Esophagus squamous epithelium (tissue), 4 donors: ENCODE measurements around the gene SIK3.

Source experiments
- POLR2A ChIP-seq, 4 donors: fragments of 450-650 bp; IDR thresholded peaks; one replicate each; pipeline ENCODE4 v1.6.1; 2017; ENCODE audit warnings: antibody characterized with exemption in 4 of 4, mild to moderate bottlenecking in 4 of 4, moderate library complexity in 3 of 4
- TF ChIP-seq, protein P1 (sequence below), 6 experiments: fragments of 450-650 bp in 4 of 6; fragments of 200-600 bp in 2 of 6; sonication (generic) in 2 of 6; IDR thresholded peaks; one replicate each; pipeline ENCODE4 v1.5.1; 2016 to 2019; ENCODE audit warnings: antibody characterized with exemption in 6 of 6, mild to moderate bottlenecking in 4 of 6, moderate library complexity in 4 of 6

DNA sequence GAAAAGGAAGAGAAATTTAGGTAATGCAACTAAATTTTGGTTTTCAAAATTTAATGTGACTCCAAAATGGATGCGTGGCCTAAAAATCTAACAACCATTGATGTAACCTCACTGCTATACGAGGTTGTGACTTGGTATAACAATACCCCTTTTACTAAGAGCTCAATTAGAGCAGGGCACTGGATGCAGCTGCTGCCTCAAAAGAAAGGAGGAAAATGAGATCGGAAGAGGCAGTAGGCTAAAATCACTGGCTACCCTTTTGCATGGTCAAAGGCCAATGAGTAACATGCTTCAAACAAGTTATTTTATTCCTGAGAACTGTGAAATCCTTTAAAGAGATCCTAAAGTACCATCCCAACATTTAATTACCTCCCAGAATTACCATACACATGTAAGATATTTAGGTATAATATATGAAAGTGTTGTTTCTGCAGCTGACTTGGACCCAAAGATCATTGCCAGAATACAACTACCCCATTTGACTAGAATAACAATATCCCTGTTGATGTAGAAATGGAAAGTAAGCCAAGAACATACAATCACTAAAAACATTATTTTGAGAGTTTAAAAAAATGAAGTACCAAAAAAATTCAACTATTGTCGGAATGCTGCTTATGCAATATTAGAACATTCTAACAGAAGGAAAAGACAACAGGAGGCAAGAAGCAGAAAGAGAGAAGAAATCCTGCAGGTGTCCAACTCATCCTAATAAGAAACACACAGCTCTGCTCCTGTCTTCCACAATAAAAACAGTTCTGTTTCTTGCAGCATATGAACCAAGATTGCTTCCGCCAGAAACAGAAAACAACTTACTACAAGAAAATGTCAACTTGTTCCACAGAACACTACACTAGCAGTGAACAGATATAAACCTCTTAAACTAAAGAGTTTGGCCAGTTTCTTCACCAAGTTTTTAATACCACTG, 15.0 kb downstream of the SIK3 start:
- TF ChIP-seq, protein P1, sequence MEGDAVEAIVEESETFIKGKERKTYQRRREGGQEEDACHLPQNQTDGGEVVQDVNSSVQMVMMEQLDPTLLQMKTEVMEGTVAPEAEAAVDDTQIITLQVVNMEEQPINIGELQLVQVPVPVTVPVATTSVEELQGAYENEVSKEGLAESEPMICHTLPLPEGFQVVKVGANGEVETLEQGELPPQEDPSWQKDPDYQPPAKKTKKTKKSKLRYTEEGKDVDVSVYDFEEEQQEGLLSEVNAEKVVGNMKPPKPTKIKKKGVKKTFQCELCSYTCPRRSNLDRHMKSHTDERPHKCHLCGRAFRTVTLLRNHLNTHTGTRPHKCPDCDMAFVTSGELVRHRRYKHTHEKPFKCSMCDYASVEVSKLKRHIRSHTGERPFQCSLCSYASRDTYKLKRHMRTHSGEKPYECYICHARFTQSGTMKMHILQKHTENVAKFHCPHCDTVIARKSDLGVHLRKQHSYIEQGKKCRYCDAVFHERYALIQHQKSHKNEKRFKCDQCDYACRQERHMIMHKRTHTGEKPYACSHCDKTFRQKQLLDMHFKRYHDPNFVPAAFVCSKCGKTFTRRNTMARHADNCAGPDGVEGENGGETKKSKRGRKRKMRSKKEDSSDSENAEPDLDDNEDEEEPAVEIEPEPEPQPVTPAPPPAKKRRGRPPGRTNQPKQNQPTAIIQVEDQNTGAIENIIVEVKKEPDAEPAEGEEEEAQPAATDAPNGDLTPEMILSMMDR (IDR thresholded peaks at IDR 0.05) = no peak
- TF ChIP-seq POLR2A (IDR thresholded peaks at IDR 0.05) = no peak
